Measurements from ENCODE around the gene ADAMTS7.
"Not testable (repeated sequence)": the region's sequence is repeated elsewhere in the genome, so short reads cannot be mapped to it uniquely, and the experiment has no call there.

ADAMTS7 gene

DNA sequence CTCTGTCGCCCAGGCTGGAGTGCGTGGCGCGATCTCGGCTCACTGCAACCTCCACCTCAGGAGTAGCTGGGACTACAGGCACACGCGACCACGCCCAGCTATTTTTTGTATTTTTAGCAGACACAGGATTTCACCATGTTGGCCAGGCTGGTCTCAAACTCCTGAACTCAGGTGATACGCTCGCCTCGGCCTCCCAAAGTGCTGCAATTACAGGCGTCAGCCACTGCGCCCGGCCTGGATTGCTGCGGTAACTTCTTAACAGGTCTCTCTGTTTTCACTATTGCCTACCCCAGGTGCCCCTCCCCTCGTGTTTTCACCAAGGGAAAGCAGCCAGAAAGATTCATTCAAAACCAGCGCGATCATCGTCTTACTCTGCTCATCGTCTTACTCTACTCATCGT, 10.5 kb downstream of the ADAMTS7 start:
- no peak for DNase-seq (ENCODE audit: extremely low read depth, low read depth)
- TF ChIP-seq, protein P1, sequence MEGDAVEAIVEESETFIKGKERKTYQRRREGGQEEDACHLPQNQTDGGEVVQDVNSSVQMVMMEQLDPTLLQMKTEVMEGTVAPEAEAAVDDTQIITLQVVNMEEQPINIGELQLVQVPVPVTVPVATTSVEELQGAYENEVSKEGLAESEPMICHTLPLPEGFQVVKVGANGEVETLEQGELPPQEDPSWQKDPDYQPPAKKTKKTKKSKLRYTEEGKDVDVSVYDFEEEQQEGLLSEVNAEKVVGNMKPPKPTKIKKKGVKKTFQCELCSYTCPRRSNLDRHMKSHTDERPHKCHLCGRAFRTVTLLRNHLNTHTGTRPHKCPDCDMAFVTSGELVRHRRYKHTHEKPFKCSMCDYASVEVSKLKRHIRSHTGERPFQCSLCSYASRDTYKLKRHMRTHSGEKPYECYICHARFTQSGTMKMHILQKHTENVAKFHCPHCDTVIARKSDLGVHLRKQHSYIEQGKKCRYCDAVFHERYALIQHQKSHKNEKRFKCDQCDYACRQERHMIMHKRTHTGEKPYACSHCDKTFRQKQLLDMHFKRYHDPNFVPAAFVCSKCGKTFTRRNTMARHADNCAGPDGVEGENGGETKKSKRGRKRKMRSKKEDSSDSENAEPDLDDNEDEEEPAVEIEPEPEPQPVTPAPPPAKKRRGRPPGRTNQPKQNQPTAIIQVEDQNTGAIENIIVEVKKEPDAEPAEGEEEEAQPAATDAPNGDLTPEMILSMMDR (IDR thresholded peaks at IDR 0.05; ENCODE audit: low read depth, low read length): no peak

DNA sequence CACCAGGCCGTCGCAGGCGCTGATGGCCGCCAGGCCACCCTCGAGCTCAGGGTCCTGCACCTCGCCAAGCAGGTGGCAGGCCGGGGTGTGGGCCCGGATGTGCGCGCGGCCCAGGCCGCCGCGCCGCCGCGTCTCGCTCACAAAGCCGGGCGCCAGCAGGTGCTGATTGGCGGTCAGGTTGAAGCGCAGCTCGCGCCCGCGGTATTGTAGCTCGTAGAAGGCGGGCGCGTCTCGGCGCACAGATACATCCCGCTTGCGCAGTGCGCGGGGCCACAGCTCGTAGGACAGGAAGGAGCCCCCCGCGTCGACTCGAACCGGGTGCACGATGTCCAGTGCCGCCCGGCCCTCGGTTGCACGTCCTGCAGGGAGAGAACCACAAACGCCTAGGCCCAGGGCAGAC, 11.1 kb downstream of the ADAMTS7 start:
- TF ChIP-seq, protein P1 (IDR thresholded peaks at IDR 0.05; ENCODE audit: low read depth, low read length): no peak
- no peak for DNase-seq (ENCODE audit: extremely low read depth, low read depth)

DNA sequence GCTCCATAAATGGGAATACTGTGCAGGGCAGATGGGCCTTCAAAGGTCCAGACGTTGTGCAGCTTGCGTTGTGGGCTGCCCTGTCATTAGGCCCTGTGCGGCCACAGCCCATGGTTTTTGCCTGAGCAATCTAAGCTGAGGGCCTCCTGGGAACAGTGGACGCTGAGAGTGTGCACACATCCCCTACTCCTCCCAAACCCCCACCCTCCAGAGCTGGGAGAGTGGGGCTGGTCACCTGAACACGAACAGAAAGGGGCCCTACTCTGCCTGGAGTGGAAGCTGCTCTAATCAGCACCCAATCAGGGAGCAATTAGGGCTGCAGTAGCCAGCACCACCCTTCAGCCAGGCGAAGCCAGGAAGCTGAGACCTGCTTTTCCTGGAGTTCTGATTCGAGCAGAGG, 12.2 kb downstream of the ADAMTS7 start:
- not testable (repeated sequence) for DNase-seq (ENCODE audit: extremely low read depth, low read depth)

DNA sequence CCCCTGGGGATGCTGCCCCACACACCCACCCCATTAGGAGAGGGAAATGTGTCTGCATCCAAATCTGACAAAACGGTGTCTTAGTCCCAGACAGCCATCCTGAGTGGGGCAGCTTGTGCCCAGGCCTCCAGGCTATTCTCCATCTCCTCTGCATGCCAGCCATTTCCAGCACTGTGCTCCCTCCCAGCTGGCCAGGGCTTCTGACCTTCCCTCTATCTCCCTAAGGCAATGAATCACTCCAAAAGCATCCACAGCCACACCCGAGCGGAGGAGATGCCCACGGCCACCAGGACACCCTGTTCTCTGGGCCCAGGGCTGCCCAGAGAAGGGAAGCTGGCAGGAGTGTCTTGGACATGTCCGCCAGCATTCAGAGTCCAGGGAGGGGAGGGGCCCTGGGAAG, 12.9 kb downstream of the ADAMTS7 start:
- DNase-seq (ENCODE audit: extremely low read depth, low read depth): not testable (repeated sequence)

DNA sequence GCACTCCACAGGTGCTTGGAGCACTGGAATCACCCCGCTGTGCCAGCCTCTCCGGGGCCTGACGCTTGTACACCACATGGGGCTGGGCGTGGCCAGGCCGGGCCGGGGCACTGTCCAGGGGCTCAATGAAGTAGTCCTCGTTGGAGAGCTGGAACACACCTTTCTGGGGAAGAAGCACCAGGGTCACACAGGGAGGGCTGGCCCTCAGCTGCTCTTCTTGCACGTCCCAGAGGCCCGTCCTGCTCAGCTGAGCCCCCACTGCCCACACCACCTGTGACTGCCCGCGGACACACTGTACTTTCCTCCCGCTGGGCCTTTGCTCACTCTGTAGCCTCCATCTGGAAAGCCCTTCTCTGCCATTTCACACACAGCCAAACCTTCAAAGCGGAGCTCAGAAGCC, 13.3 kb downstream of the ADAMTS7 start:
- no peak for DNase-seq (ENCODE audit: extremely low read depth, low read depth)
- TF ChIP-seq, protein P1 (IDR thresholded peaks at IDR 0.05; ENCODE audit: low read depth, low read length): no peak

DNA sequence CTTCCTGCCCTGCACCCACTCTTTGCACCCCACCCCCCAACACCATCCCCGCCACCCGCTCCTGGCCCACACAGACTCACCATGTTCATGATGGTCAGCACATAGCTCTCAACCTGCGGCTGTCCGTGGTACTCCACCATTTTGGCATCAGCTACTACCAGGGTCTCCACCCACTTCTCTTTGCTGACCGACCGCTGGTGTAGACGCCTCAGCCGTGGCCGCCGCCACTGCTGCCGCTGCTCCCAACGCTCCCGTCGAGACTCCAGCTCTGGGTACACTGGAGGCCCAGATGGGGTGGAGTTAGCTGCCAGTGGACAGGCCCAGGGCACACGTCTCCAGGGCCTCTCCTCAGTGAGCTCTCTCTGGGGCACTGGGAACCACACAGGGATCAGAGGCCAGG, 14.8 kb downstream of the ADAMTS7 start:
- DNase-seq (ENCODE audit: extremely low read depth, low read depth): no peak
- TF ChIP-seq, protein P1 (IDR thresholded peaks at IDR 0.05; ENCODE audit: low read depth, low read length): no peak

DNA sequence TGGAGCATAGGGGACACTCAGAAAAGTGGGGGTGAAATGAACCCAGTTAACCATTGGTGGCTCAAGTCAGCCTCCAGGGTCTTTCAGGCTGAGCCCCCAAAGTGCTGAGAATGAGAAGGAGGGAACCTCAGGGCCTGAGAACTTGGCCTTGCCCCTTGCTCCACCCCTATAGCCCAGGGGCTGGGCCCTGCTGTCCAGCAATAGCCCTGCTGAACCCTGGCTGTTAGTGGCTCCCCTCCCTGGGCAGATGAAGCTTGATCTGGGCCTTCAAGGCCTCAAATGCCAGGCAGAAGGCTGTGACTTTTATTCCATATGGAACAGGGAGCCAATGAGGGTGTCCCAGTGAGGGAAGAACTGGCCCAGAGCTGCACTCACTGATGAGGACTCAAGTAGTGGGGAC, 16.2 kb downstream of the ADAMTS7 start:
- TF ChIP-seq, protein P1 (IDR thresholded peaks at IDR 0.05; ENCODE audit: low read depth, low read length): no peak
- no peak for DNase-seq (ENCODE audit: extremely low read depth, low read depth)

DNA sequence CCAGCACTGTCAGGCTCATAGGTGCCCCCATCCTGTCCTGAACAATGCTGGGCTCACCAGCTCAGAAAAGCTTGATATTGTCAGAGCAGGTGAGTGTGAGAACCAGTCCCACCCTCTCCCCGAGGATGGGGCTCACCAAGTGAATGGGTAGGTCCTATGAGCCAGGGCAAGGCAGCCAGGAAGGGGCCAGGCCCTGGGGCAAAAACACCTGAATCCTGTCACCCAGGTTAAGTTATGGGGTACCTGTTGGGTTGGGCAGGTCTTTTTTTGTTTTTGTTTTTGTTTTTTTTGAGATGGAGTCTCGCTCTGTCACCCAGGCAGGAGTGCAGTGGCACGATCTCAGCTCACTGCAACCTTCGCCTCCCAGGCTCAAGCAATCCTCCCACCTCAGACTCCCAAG, 16.8 kb downstream of the ADAMTS7 start:
- DNase-seq (ENCODE audit: extremely low read depth, low read depth): not testable (repeated sequence)

DNA sequence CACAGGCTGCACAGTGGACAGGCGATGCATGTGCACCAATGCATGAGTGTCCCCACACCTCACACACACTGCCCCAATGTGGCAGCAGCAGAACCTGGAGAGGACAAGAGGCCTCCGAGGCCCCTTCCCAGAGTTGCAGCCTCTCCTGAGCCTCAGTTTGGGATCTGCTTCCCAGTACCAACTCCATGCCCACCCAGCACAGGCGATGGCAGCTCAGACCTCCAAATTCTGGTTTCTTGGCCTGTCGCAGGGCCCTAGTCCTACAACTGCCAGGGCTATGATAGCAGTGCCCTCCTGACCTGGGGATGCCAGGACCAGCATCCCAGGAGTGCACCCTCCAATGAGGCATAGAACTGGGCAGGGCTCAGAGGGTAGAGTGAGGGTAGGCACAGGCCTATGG, 19.9 kb downstream of the ADAMTS7 start:
- no peak for DNase-seq (ENCODE audit: extremely low read depth, low read depth)
- TF ChIP-seq, protein P1 (IDR thresholded peaks at IDR 0.05; ENCODE audit: low read depth, low read length): no peak

Measured in AG09319 (cell line).